Small intestine (tissue), 7 donors: ENCODE measurements around the gene SLC66A2. TPM values are rescaled to one million over a fixed set of nuclear protein-coding genes. Genes with fewer than 3 reads are reported as not detected.
"Not testable (repeated sequence)": the region's sequence is repeated elsewhere in the genome, so short reads cannot be mapped to it uniquely, and the experiment has no call there.

Experiments
- DNase-seq, 2 donors: peaks; one replicate each; pipeline versions ENCODE4 v3.0.0 to v3.0.0-alpha.2; 2013
- FAIRE-seq: peaks from 2 replicates; lab custom pipeline; 2012; peaks lifted over from hg19 to GRCh38; lab: Jason Lieb, UNC
- H3K27ac ChIP-seq, 3 donors: one replicate each; pipeline ENCODE4 v1.5.1; 2013; ENCODE audit warnings: low read length in 2 of 3, mild to moderate bottlenecking in 2 of 3, control low read depth in 1 of 3, inconsistent platforms in 1 of 3, low read depth in 1 of 3, moderate library complexity in 1 of 3
- H3K27me3 ChIP-seq, 3 donors: one replicate each; pipeline ENCODE4 v1.6.1; 2013; ENCODE audit warnings: low read length in 3 of 3, inconsistent platforms in 1 of 3; ENCODE audit not compliant: control insufficient read depth in 3 of 3, insufficient read depth in 3 of 3
- H3K36me3 ChIP-seq, 3 donors: one replicate each; pipeline ENCODE4 v1.6.1; 2013; ENCODE audit warnings: low read length in 3 of 3, inconsistent platforms in 1 of 3, low read depth in 1 of 3, mild to moderate bottlenecking in 1 of 3, moderate library complexity in 1 of 3; ENCODE audit not compliant: control insufficient read depth in 3 of 3, insufficient read depth in 2 of 3
- H3K4me1 ChIP-seq, 3 donors: one replicate each; pipeline ENCODE4 v1.6.1; 2013; ENCODE audit warnings: low read length in 2 of 3, inconsistent platforms in 1 of 3, low read depth in 1 of 3, mild to moderate bottlenecking in 1 of 3, moderate library complexity in 1 of 3; ENCODE audit not compliant: control insufficient read depth in 3 of 3, insufficient read depth in 2 of 3
- H3K4me3 ChIP-seq, 3 donors: one replicate each; pipeline ENCODE4 v1.5.1; 2013; ENCODE audit warnings: low read length in 3 of 3, control low read depth in 1 of 3, inconsistent platforms in 1 of 3, low read depth in 1 of 3, mild to moderate bottlenecking in 1 of 3, moderate library complexity in 1 of 3
- H3K9me3 ChIP-seq, 2 donors: one replicate each; pipeline ENCODE4 v1.6.1; 2013; ENCODE audit warnings: low read depth in 1 of 2, low read length in 1 of 2; ENCODE audit not compliant: control insufficient read depth in 2 of 2, insufficient read depth in 1 of 2
- WGBS, 3 donors: extraction: QIAGEN DNeasy Blood & Tissue Kit; methylation state at CpG; one replicate each; pipeline ENCODE4 v1.1.7; 2013; 5-methylcytosine and 5-hydroxymethylcytosine counted together
- polyA plus RNA-seq, 4 donors: library from polyadenylated mRNA; stranded (reverse) in 3 of 4; unstranded in 1 of 4; fragments of 200-250 nt in 3 of 4; fragments of 120-200 nt in 1 of 4; gene quantifications; one replicate each; pipeline versions ENCODE4 v1.2.1 to v1.2.3, GENCODE V29; 2013
- donor health status: healthy with polysubstance abuse.
- donor health status: control.
- donor health status: control.
- donor health status: Bipolar disorder and iron deficiency.
- donor health status: healthy.

SLC66A2 gene
- polyA plus RNA-seq, 4 donors: 15.0 to 30.3 (median 17.8) TPM

DNA sequence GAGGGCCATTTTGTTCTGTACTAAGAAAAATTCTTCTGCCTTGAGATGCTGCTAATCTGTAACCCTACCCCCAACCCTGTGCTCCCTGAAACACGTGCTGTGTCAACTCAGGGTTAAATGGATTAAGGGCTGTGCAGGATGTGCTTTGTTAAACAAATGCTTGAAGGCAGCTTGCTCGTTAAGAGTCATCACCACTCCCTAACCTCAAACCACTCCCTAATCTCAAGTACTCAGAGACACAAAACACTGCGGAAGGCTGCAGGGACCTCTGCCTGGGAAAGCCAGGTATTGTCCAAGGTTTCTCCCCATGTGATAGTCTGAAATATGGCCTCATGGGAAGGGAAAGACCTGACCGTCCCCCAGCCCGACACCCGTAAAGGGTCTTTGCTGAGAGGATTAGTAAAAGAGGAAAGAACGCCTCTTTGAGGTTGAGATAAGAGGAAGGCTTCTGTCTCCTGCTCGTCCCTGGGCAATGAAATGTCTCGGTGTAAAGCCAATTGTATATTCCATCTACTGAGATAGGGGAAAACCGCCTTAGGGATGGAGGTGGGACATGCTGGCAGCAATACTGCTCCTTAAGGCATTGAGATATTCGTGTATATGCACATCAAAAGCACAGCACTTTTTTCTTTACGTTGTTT lies 8.8 kb upstream of the SLC66A2 start:
- H3K4me1 ChIP-seq: peaks cover 0 to 12% (median 3%) of the 10 kb centered on the region in 3 donors
- 11 to 25% (median 15%) methylated on average over 12 of the region's 12 CpGs for WGBS, 3 donors
- not testable (repeated sequence) for H3K27ac ChIP-seq, H3K36me3 ChIP-seq, FAIRE-seq, H3K4me3 ChIP-seq, H3K9me3 ChIP-seq, H3K27me3 ChIP-seq
- peak; percentile 50 to 70 for DNase-seq

GRCh38 chr18:79958981-79959380 lies 7.5 kb upstream of the SLC66A2 start:
- H3K27me3 ChIP-seq: no peaks in the 10 kb centered on the region
- FAIRE-seq (no peak), DNase-seq (no peak)
- WGBS, 3 donors: 92 to 100% (median 99%) methylated on average over 2 of the region's 2 CpGs
- peaks cover 0 to 18% (median 3%) of the 10 kb centered on the region in 3 donors for H3K4me1 ChIP-seq
- H3K4me3 ChIP-seq: no peak overlapping the region
- H3K36me3 ChIP-seq: no peaks in the 10 kb centered on the region
- no peaks in the 10 kb centered on the region for H3K9me3 ChIP-seq
- no peak overlapping the region for H3K27ac ChIP-seq

DNA sequence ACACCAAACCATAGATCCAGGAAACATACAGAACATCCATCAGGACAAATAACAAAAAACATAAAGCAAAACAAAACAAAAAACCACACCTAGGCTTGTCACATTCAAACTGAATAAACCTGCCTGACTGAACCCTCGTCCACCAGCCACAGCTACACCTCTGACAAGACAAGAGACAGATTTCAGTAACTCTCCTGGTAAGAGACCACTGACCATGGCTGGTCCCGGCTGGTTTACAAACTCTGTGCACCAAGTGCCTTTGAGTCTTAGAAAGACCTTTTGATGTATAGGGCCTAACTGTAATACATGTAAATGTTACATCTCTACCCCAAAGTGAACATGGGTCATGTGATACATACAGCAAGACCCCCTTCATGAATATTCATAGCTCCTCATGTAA lies 4.8 kb upstream of the SLC66A2 start:
- FAIRE-seq (no peak), DNase-seq (no peak)
- Histone ChIP-seq H3K9me3 (no peaks in the 10 kb centered on the region), H3K27me3 (no peaks in the 10 kb centered on the region), H3K36me3 (no peaks in the 10 kb centered on the region), H3K27ac (no peak overlapping the region), H3K4me3 (no peak overlapping the region), H3K4me1 (peaks cover 0 to 26% (median 3%) of the 10 kb centered on the region in 3 donors)
- WGBS, 3 donors: 74 to 93% (median 76%) methylated on average over 2 of the region's 2 CpGs

- Histone ChIP-seq H3K4me1 (peaks cover 0 to 28% (median 3%) of the 10 kb centered on the region in 3 donors), H3K4me3 (no peak overlapping the region), H3K27me3 (no peaks in the 10 kb centered on the region), H3K9me3 (no peaks in the 10 kb centered on the region), H3K27ac (no peak overlapping the region), H3K36me3 (no peaks in the 10 kb centered on the region)
- WGBS, 3 donors: 82 to 89% (median 85%) methylated on average over 12 of the region's 12 CpGs
- FAIRE-seq (no peak), DNase-seq (no peak)
These were observed 4.0 kb upstream of the SLC66A2 start for GRCh38 chr18:79955302-79956075.

DNA sequence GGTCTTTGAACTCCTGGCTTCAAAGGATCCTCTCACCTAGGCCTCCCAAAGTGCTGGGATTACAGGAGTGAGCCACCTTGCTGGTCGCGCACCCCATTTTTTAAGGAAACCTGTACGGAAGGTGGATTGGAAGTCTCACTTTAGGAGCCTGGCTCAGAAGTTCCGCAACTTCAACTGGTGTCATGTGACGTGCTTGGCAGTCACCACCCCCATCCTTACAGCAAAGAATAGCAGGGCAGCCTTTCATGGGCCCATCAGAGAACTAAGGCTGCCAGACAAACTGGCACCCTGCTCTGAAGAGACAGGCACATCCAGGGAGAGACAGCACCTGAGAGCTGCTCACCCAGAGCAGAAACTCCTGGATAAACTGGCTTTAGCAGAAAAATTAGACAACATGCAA lies 3.3 kb upstream of the SLC66A2 start:
- Histone ChIP-seq H3K27ac (peak overlapping the region in 1 of 3 donors; percentile 65), H3K4me1 (peaks cover 0 to 32% (median 8%) of the 10 kb centered on the region in 3 donors), H3K9me3 (no peaks in the 10 kb centered on the region), H3K27me3 (no peaks in the 10 kb centered on the region), H3K4me3 (no peak overlapping the region), H3K36me3 (no peaks in the 10 kb centered on the region)
- WGBS, 3 donors: 66 to 82% (median 77%) methylated on average over 5 of the region's 5 CpGs
- FAIRE-seq (no peak), DNase-seq (no peak)

GRCh38 chr18:79953971-79954651 lies 2.7 kb upstream of the SLC66A2 start:
- no peaks in the 10 kb centered on the region for H3K36me3 ChIP-seq
- WGBS, 3 donors: 42 to 75% (median 58%) methylated on average over 10 of the region's 10 CpGs
- peak; percentile 89 to 95 for DNase-seq
- H3K27me3 ChIP-seq: no peaks in the 10 kb centered on the region
- no peaks in the 10 kb centered on the region for H3K9me3 ChIP-seq
- FAIRE-seq: no peak
- no peak overlapping the region for H3K4me3 ChIP-seq
- H3K27ac ChIP-seq: peak overlapping the region in 1 of 3 donors; percentile 65
- peaks cover 0 to 31% (median 10%) of the 10 kb centered on the region in 3 donors for H3K4me1 ChIP-seq

DNA sequence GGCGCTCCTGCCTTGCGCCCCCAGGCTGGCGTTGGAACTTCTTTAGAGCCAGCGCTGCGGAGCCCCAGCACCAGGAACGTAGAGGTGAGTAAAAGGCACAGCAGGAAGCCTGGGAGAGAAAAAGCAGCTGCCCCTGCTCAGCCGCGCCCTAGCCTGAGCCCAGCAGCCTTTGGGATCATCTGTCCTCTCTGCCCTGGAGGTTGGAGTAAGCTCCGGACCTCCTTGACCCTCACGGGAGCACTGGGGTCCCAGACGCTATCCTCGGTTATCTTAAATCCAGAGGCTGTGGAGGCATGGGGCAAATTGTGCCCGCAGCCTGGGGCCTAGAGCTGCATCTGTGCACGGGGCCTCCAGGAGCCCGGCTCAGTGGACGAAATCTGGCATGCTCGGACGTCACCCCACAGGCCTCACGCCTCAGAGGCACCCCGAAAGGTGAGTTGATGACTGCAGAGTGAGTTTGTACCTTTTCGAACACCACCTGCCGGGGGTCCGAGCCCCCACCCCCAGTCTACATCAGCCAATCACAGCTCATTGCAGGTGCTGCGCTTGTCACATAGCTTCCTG lies 1.6 kb upstream of the SLC66A2 start:
- 44 to 74% (median 69%) methylated on average over 24 of the region's 24 CpGs for WGBS, 3 donors
- no peak for FAIRE-seq
- no peaks in the 10 kb centered on the region for H3K9me3 ChIP-seq

DNA sequence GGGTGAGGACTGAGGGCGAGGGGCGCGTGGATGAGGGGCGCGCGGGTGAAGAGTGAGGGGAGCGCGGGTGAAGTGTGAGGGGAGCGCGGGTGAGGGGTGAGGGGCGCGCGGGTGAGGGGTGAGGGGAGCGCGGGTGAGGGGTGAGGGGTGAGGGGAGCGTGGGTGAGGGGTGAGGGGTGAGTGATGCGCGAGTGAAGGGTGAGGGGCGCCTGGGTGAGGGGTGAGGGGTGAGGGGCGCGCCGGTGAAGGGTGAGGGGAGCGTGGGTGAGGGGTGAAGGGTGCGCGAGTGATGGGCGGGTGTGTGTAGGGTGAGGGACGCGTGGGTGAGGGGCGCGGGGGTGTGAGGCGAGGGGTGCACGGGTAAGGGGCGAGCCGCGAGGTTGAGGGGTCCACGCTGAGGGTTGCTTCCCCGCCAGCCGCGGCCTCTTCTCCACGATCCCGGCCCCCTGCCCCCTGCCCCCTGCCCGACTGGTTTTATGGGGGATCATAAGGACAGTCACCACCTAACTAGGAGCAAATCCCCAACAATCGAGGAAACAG lies 1.1 kb upstream of the SLC66A2 start:
- Histone ChIP-seq H3K9me3 (no peaks in the 10 kb centered on the region), H3K36me3 (peaks cover 0 to 9% (median 0%) of the 10 kb centered on the region in 3 donors), H3K27me3 (no peaks in the 10 kb centered on the region), H3K4me1 (peaks cover 0 to 37% (median 10%) of the 10 kb centered on the region in 3 donors), H3K27ac (no peak overlapping the region), H3K4me3 (peak overlapping the region; percentile 45 to 95 (median 63))
- DNase-seq: no peak
- FAIRE-seq: no peak
- 14 to 25% (median 23%) methylated on average over 39 to 43 of the region's 43 CpGs for WGBS, 3 donors

More for the DNA sequence above, 1.6 kb upstream of the SLC66A2 start:
- H3K4me3 ChIP-seq: no peak overlapping the region
- peaks cover 0 to 5% (median 0%) of the 10 kb centered on the region in 3 donors for H3K36me3 ChIP-seq
- no peaks in the 10 kb centered on the region for H3K27me3 ChIP-seq
- peak; percentile 54 for DNase-seq
- peaks cover 0 to 33% (median 10%) of the 10 kb centered on the region in 3 donors for H3K4me1 ChIP-seq
- H3K27ac ChIP-seq: no peak overlapping the region
